ENCODE measurements around the gene KRT71. TPM values are rescaled to one million over a fixed set of nuclear protein-coding genes. Genes with fewer than 3 reads are reported as not detected.

The KRT71 gene
- total and polyA plus RNA-seq, 2 of the 8 experiments (the other 6 are each of a cell fraction or from before 2014, with no cell fraction given) = not detected

GRCh38 chr12:52521175-52521567 is 31.8 kb downstream of the KRT71 start:
- no peak overlapping the region for H2AK5ac ChIP-seq (ENCODE audit: low read depth, low read length)
- no peak overlapping the region for H4K91ac ChIP-seq (replicated peaks; ENCODE audit: insufficient read length, low read length)
- no peak overlapping the region for H2BK20ac ChIP-seq (ENCODE audit: low read length)
- no peak overlapping the region for H4K8ac ChIP-seq (ENCODE audit: extremely low read depth, insufficient read depth, low read length)
- H3K4me1 ChIP-seq (replicated peaks in 1 of 4; ENCODE audit: control insufficient read depth in 3 of 4, insufficient read depth in 4 of 4, low read length in 3 of 4) = peaks cover 0 to 1% (median 0%) of the 10 kb centered on the region in 4 experiments; a peak in 1 of 7 replicates
- no peak overlapping the region for H3K56ac ChIP-seq (replicated peaks; ENCODE audit: insufficient read length, low read depth, low read length)
- H4K20me1 ChIP-seq (replicated peaks in 1 of 2; ENCODE audit: control insufficient read depth in 1 of 2, insufficient read depth in 2 of 2, low read length in 2 of 2) = no peaks in the 10 kb centered on the region
- POLR2A ChIA-PET (ENCODE audit: partially characterized antibody) = no interaction called here
- no peak overlapping the region for H2BK15ac ChIP-seq (ENCODE audit: low read length)
- no peaks in the 10 kb centered on the region; a peak in 1 of 7 replicates for H3K27me3 ChIP-seq (replicated peaks in 1 of 4; ENCODE audit: control insufficient read depth in 3 of 4, extremely low read depth in 1 of 4, insufficient read depth in 3 of 4, low read length in 3 of 4)
- H3K9ac ChIP-seq (replicated peaks in 1 of 4; ENCODE audit: extremely low read depth in 1 of 4, low read depth in 3 of 4, low read length in 3 of 4) = no peak overlapping the region
- 88% methylated on average over 10 of the region's 10 CpGs; no CpG with 5 or more reads in 1 of the 2 experiments for WGBS, 2 experiments (ENCODE audit: extremely low coverage in 1 of 2, insufficient coverage in 1 of 2, insufficient read length in 1 of 2, insufficient replicate concordance in 2 of 2, low coverage in 1 of 2, low lambda C conversion rate in 2 of 2, missing lambda C conversion rate in 1 of 2)
- H3K4ac ChIP-seq (replicated peaks; ENCODE audit: insufficient read length, low read depth, low read length) = no peak overlapping the region
- H3K18ac ChIP-seq (ENCODE audit: extremely low read depth, low read length) = no peak overlapping the region
- no peaks in the 10 kb centered on the region for H3K23me2 ChIP-seq (ENCODE audit: low read depth, low read length)
- H3K36me3 ChIP-seq (ENCODE audit: control insufficient read depth in 2 of 4, insufficient read depth in 4 of 4, low read length in 3 of 4) = no peaks in the 10 kb centered on the region
- FAIRE-seq = no peak
- no peak overlapping the region for H3K14ac ChIP-seq (ENCODE audit: insufficient read length)
- H2BK12ac ChIP-seq (ENCODE audit: low read depth, low read length) = no peak overlapping the region
- peak; percentile 18; the same call in 1 of the 2 replicates for TF ChIP-seq MAFK (IDR thresholded peaks at IDR 0.05; ENCODE audit: low read depth, low read length)
- TF ChIP-seq RBBP5 (IDR thresholded peaks at IDR 0.05; ENCODE audit: borderline replicate concordance, low read depth, low read length) = no peak
- no peaks in the 10 kb centered on the region for H3K79me2 ChIP-seq (ENCODE audit: control insufficient read depth in 1 of 2, insufficient read depth in 2 of 2, low read length in 2 of 2)
- CTCF ChIA-PET (ENCODE audit: partially characterized antibody) = interaction anchor here (1.0 to 4.0 kb wide), 24 partner anchors 9 to 374 kb away, joined by 3 to 27 read pairs (median 4); partner anchors contain the start of gene KRT84
- H4K5ac ChIP-seq (ENCODE audit: insufficient read length, low read depth, low read length) = no peak overlapping the region
- no peak overlapping the region for H3K23ac ChIP-seq (ENCODE audit: insufficient read length)
- no peak overlapping the region for H2BK120ac ChIP-seq (replicated peaks; ENCODE audit: low read depth, low read length)
- H3K79me1 ChIP-seq (ENCODE audit: low read depth, low read length) = no peaks in the 10 kb centered on the region
- no peak overlapping the region for H3K27ac ChIP-seq (ENCODE audit: low read depth, low read length)
- H3K9me3 ChIP-seq (ENCODE audit: insufficient read depth in 2 of 2, low read depth in 1 of 2, low read length in 1 of 2) = no peaks in the 10 kb centered on the region; a peak in 1 of 4 replicates
- DNase-seq (ENCODE audit: low read depth in 1 of 2, low spot score in 2 of 2) = peak in 1 of 2 experiments; percentile 45
- H3K4me3 ChIP-seq (ENCODE audit: extremely low read depth in 1 of 4, insufficient read depth in 2 of 4, low read depth in 3 of 4, low read length in 4 of 4) = no peak overlapping the region
- H2BK5ac ChIP-seq (ENCODE audit: low read depth, low read length) = no peak overlapping the region
- H3K4me2 ChIP-seq (ENCODE audit: insufficient read depth in 1 of 2, low read depth in 2 of 2, low read length in 2 of 2) = no peak overlapping the region
- no peak overlapping the region for H2AFZ ChIP-seq (ENCODE audit: low read length)

Measured in H1 (cell line).